Measurements from ENCODE around the gene AIDA.

GRCh38 chr1:222709700-222710153, 2.6 kb downstream of the AIDA start:
- TF ChIP-seq CTCF (conservative IDR thresholded peaks at IDR 0.05; ENCODE audit: low read depth, low read length) (no peak), EZH2 (IDR thresholded peaks at IDR 0.05; ENCODE audit: borderline replicate concordance, low read depth, low read length, poor library complexity, severe bottlenecking) (no peak)
